ENCODE data around the gene PIP5K1B.

PIP5K1B gene

DNA sequence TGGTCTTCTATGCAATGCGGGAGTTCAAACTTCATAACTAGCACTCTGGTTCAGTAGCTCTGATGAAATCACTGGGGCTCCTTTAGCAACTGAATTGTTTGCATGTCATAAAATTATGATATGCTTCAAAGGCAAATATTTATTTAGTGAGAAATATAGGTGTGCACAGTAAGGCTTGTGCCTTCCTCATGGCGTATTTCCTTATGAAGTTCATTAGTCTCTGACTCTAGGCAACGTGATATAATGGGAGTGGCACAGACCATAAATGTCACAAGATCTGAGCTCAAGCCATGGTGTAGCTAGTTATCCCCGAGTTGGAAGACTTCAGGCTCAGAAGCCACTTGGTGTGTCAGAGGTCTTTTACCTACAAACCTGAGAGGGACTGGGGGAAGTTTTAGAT is 35.5 kb downstream of the PIP5K1B start:
- Histone ChIP-seq H3K4me1 (ENCODE audit: insufficient read depth, low read length) (no peaks in the 10 kb centered on the region), H4K20me1 (ENCODE audit: insufficient read depth, low read length) (no peaks in the 10 kb centered on the region), H3K27me3 (ENCODE audit: insufficient read depth, low read length, poor library complexity) (peaks cover 4% of the 10 kb centered on the region), H3K27ac (ENCODE audit: low read length) (no peak overlapping the region), H2AFZ (ENCODE audit: low read depth, low read length) (no peak overlapping the region), H3K4me3 (ENCODE audit: low read depth in 1 of 2, low read length in 2 of 2) (no peak overlapping the region), H3K4me2 (ENCODE audit: insufficient read depth, low read length) (no peak overlapping the region), H3K9me3 (ENCODE audit: insufficient read depth, low read length, severe bottlenecking) (no peaks in the 10 kb centered on the region), H3K36me3 (ENCODE audit: insufficient read depth, low read length) (no peaks in the 10 kb centered on the region), H3K79me2 (ENCODE audit: insufficient read depth, low read length) (no peaks in the 10 kb centered on the region), H3K9ac (ENCODE audit: low read depth, low read length) (no peak overlapping the region)
- DNase-seq (no peak), ATAC-seq (ENCODE audit: insufficient read depth, low read depth) (no peak)
- no peak for TF ChIP-seq EZH2 (IDR thresholded peaks at IDR 0.05; ENCODE audit: borderline replicate concordance, low read depth, low read length, severe bottlenecking)
- TF ChIP-seq, protein P1, sequence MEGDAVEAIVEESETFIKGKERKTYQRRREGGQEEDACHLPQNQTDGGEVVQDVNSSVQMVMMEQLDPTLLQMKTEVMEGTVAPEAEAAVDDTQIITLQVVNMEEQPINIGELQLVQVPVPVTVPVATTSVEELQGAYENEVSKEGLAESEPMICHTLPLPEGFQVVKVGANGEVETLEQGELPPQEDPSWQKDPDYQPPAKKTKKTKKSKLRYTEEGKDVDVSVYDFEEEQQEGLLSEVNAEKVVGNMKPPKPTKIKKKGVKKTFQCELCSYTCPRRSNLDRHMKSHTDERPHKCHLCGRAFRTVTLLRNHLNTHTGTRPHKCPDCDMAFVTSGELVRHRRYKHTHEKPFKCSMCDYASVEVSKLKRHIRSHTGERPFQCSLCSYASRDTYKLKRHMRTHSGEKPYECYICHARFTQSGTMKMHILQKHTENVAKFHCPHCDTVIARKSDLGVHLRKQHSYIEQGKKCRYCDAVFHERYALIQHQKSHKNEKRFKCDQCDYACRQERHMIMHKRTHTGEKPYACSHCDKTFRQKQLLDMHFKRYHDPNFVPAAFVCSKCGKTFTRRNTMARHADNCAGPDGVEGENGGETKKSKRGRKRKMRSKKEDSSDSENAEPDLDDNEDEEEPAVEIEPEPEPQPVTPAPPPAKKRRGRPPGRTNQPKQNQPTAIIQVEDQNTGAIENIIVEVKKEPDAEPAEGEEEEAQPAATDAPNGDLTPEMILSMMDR (IDR thresholded peaks at IDR 0.05; ENCODE audit: borderline replicate concordance, extremely low read depth, low read length, poor library complexity, severe bottlenecking): no peak

DNA sequence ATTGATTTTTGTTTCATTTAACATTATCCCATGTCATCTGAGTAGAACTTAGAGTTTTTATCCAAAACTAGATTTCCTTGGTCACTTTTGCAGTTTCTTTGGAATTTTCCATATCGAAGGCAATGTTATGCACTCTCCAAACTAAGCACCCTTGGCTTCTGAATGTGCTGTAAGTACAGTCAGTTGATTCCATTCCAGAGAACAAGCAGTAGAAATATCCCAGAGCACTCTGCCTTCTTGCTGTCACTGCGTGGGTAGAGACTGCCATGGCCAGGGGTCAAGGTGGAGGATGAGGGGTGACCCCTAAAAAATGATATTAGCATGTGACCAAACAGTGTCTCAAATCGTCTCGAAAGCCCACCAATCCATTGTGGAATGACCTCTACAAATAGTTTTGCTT is 36.2 kb downstream of the PIP5K1B start:
- Histone ChIP-seq H3K27me3 (ENCODE audit: insufficient read depth, low read length, poor library complexity) (peaks cover 4% of the 10 kb centered on the region), H3K9me3 (ENCODE audit: insufficient read depth, low read length, severe bottlenecking) (no peaks in the 10 kb centered on the region), H3K79me2 (ENCODE audit: insufficient read depth, low read length) (no peaks in the 10 kb centered on the region), H3K4me1 (ENCODE audit: insufficient read depth, low read length) (no peaks in the 10 kb centered on the region), H3K9ac (ENCODE audit: low read depth, low read length) (no peak overlapping the region), H3K4me2 (ENCODE audit: insufficient read depth, low read length) (no peak overlapping the region), H3K27ac (ENCODE audit: low read length) (no peak overlapping the region), H3K36me3 (ENCODE audit: insufficient read depth, low read length) (no peaks in the 10 kb centered on the region), H2AFZ (ENCODE audit: low read depth, low read length) (no peak overlapping the region), H4K20me1 (ENCODE audit: insufficient read depth, low read length) (no peaks in the 10 kb centered on the region), H3K4me3 (ENCODE audit: low read depth in 1 of 2, low read length in 2 of 2) (no peak overlapping the region)
- DNase-seq: no peak
- no peak for ATAC-seq (ENCODE audit: insufficient read depth, low read depth)
- TF ChIP-seq EZH2 (IDR thresholded peaks at IDR 0.05; ENCODE audit: borderline replicate concordance, low read depth, low read length, severe bottlenecking): no peak
- TF ChIP-seq, protein P1 (IDR thresholded peaks at IDR 0.05; ENCODE audit: borderline replicate concordance, extremely low read depth, low read length, poor library complexity, severe bottlenecking): no peak

DNA sequence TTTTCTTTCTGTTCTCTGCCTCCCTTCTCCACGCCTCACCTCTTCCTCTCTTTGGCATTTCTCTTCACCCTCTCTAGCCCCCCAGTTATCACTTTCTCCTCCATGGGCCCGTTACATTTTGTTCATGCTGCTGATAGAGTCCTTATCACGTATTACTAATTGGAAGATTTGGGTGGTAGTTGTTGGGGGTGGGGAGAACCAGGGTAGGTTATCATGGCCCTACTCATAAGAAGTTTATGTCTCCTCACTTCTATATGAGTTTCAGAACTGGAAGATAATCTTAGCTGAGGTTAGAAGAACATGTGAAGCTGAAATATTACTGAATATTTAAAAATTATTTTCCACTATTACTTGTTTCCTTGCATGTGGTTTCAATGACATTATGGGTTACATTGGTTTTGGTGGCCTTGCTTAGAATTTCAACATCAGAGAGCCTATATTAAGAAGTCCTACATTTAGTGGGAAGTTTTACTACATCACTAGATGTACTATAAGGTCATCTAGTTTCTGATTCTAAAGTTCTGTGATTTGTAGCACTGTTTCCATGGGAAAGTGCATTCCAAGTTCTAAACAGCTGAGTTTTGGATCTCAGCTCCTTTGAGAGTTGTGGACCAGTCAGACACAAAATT is 36.8 kb downstream of the PIP5K1B start:
- no peak overlapping the region for H2AFZ ChIP-seq (ENCODE audit: low read depth, low read length)
- no peaks in the 10 kb centered on the region for H4K20me1 ChIP-seq (ENCODE audit: insufficient read depth, low read length)
- TF ChIP-seq EZH2 (IDR thresholded peaks at IDR 0.05; ENCODE audit: borderline replicate concordance, low read depth, low read length, severe bottlenecking): no peak
- TF ChIP-seq, protein P1 (IDR thresholded peaks at IDR 0.05; ENCODE audit: borderline replicate concordance, extremely low read depth, low read length, poor library complexity, severe bottlenecking): no peak
- no peak for ATAC-seq (ENCODE audit: insufficient read depth, low read depth)
- H3K9me3 ChIP-seq (ENCODE audit: insufficient read depth, low read length, severe bottlenecking): no peaks in the 10 kb centered on the region
- H3K36me3 ChIP-seq (ENCODE audit: insufficient read depth, low read length): no peaks in the 10 kb centered on the region
- H3K4me1 ChIP-seq (ENCODE audit: insufficient read depth, low read length): no peaks in the 10 kb centered on the region
- H3K79me2 ChIP-seq (ENCODE audit: insufficient read depth, low read length): no peaks in the 10 kb centered on the region
- DNase-seq: no peak
- no peak overlapping the region for H3K4me2 ChIP-seq (ENCODE audit: insufficient read depth, low read length)
- no peak overlapping the region for H3K27ac ChIP-seq (ENCODE audit: low read length)
- H3K4me3 ChIP-seq (ENCODE audit: low read depth in 1 of 2, low read length in 2 of 2): no peak overlapping the region
- H3K9ac ChIP-seq (ENCODE audit: low read depth, low read length): no peak overlapping the region
- H3K27me3 ChIP-seq (ENCODE audit: insufficient read depth, low read length, poor library complexity): peaks cover 4% of the 10 kb centered on the region
